HG02571 (cell line): ENCODE data around the gene CIZ1.

Experiments used
- ATAC-seq: cut with Tn5 transposase; IDR thresholded peaks from one replicate; pipeline ENCODE4 v1.9.1; 2021; ENCODE audit warnings: mild to moderate bottlenecking, moderate library complexity; ENCODE audit not compliant: unreplicated experiment

CIZ1 gene

GRCh38 chr9:128116104-128117083, 75.0 kb downstream of the CIZ1 start:
- ATAC-seq, result no peak
